Astrocyte (in vitro differentiated cells and primary cell): ENCODE data around the gene CTNNA3. TPM values are rescaled to one million over a fixed set of nuclear protein-coding genes. Genes with fewer than 3 reads are reported as not detected.

Experiments
- DNase-seq: peaks from one replicate; pipeline ENCODE4 v3.0.0-alpha.2; 2010; ENCODE audit warnings: low read depth
- FAIRE-seq: peaks from 2 replicates; lab custom pipeline; 2011; peaks lifted over from hg19 to GRCh38; lab: Jason Lieb, UNC
- H2AFZ ChIP-seq: 2 replicates; pipeline ENCODE4 v1.6.0; 2012; ENCODE audit warnings: low read depth, low read length, inconsistent platforms
- H3K27ac ChIP-seq: 2 replicates; pipeline ENCODE4 v1.5.1; 2011; ENCODE audit warnings: low read depth, low read length, inconsistent platforms
- H3K27me3 ChIP-seq: 2 replicates; pipeline ENCODE4 v1.6.0; 2011; ENCODE audit warnings: low read length, inconsistent platforms; ENCODE audit not compliant: insufficient read depth
- H3K36me3 ChIP-seq: 2 replicates; pipeline ENCODE4 v1.5.1; 2011; ENCODE audit warnings: low read length, inconsistent platforms; ENCODE audit not compliant: insufficient read depth
- H3K4me1 ChIP-seq: 2 replicates; pipeline ENCODE4 v1.5.1; 2011; ENCODE audit warnings: low read length, inconsistent platforms; ENCODE audit not compliant: insufficient read depth
- H3K4me2 ChIP-seq: 2 replicates; pipeline ENCODE4 v1.6.0; 2012; ENCODE audit warnings: low read length, inconsistent platforms
- H3K4me3 ChIP-seq: 2 replicates; pipeline ENCODE4 v1.5.1; 2011; ENCODE audit warnings: low read depth, mild to moderate bottlenecking, low read length, inconsistent platforms; ENCODE audit not compliant: insufficient read depth
- H3K79me2 ChIP-seq: 2 replicates; pipeline ENCODE4 v1.6.0; 2012; ENCODE audit warnings: mild to moderate bottlenecking, low read length, inconsistent platforms; ENCODE audit not compliant: insufficient read depth
- H3K9ac ChIP-seq: 2 replicates; pipeline ENCODE4 v1.6.0; 2012; ENCODE audit warnings: mild to moderate bottlenecking, low read length, inconsistent platforms
- H3K9me3 ChIP-seq: 2 replicates; pipeline ENCODE4 v1.5.1; 2012; ENCODE audit warnings: low read depth, mild to moderate bottlenecking, low read length, inconsistent platforms; ENCODE audit not compliant: insufficient read depth
- H4K20me1 ChIP-seq: 2 replicates; pipeline ENCODE4 v1.6.0; 2012; ENCODE audit warnings: low read length, inconsistent platforms; ENCODE audit not compliant: insufficient read depth
- H3K27ac Mint-ChIP-seq: one replicate; pipeline ENCODE4 v1.8.0; 2021; ENCODE audit warnings: mild to moderate bottlenecking, mixed read lengths; ENCODE audit not compliant: unreplicated experiment
- H3K27me3 Mint-ChIP-seq: one replicate; pipeline ENCODE4 v1.8.0; 2021; ENCODE audit warnings: low read depth, mixed read lengths; ENCODE audit not compliant: unreplicated experiment
- H3K36me3 Mint-ChIP-seq: one replicate; pipeline ENCODE4 v1.8.0; 2021; ENCODE audit warnings: low read depth, mixed read lengths; ENCODE audit not compliant: unreplicated experiment
- H3K4me1 Mint-ChIP-seq: one replicate; pipeline ENCODE4 v1.8.0; 2021; ENCODE audit warnings: low read depth, mixed read lengths; ENCODE audit not compliant: unreplicated experiment
- H3K4me3 Mint-ChIP-seq: one replicate; pipeline ENCODE4 v1.8.0; 2021; ENCODE audit warnings: mild to moderate bottlenecking, moderate library complexity, mixed read lengths; ENCODE audit not compliant: unreplicated experiment
- H3K9me3 Mint-ChIP-seq: one replicate; pipeline ENCODE4 v1.8.0; 2021; ENCODE audit warnings: mild to moderate bottlenecking, mixed read lengths; ENCODE audit not compliant: unreplicated experiment
- EZH2 ChIP-seq: IDR thresholded peaks from 2 replicates; pipeline ENCODE4 v1.6.1; 2012; ENCODE audit warnings: mild to moderate bottlenecking, low read length, inconsistent platforms; ENCODE audit not compliant: insufficient read depth
- total RNA-seq: library from RNA; stranded (reverse); gene quantifications from 2 replicates; pipeline ENCODE4 v1.2.1, GENCODE V29; 2021
- TF ChIP-seq, protein P1 (sequence below): IDR thresholded peaks from 2 replicates; pipeline ENCODE4 v1.5.1; 2011; ENCODE audit warnings: low read depth, mild to moderate bottlenecking, inconsistent platforms, low read length, moderate library complexity; ENCODE audit not compliant: insufficient read depth

Gene CTNNA3
- total RNA-seq, 1 donor from 2014 or later = 0.73 TPM

DNA sequence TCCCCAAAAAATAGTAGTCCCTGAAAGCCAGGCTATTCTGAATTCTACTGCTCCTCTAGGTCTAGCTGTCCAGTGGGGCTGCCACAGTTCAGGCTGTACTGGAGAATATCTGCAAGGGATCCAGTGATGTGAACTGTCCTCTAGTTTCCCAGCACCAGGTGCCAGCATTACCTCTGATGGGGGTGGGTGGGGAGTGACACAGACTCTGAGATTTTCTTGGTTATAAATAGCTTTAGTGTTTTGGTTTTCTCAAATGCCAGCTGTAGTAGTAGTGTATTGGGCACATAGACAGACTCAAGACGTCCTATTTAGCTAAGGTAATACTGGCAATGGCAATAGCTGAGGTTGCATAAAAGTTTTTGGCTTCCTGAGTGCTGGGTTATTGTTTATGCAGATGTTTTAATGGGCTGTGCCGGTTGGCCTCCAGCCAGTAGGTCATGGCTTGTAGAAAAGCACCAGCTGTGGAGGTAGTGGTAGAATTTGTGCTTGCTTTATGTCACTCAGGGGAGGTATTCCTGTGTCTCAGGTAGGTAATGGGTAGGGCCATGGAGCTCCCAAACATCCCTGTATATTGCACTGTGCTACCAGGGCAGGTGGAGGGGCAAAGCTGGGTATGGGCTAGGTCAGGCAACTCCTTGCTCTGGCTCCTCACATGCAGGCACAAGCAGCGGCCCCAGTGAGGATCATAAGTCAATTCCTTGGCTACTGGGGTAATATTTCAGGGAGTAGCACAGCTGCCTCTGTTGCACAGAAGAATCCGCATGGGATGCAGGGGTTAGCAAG lies 1108.9 kb downstream of the CTNNA3 start:
- no peak overlapping the region for H3K4me3 Mint-ChIP-seq
- FAIRE-seq = no peak

DNA sequence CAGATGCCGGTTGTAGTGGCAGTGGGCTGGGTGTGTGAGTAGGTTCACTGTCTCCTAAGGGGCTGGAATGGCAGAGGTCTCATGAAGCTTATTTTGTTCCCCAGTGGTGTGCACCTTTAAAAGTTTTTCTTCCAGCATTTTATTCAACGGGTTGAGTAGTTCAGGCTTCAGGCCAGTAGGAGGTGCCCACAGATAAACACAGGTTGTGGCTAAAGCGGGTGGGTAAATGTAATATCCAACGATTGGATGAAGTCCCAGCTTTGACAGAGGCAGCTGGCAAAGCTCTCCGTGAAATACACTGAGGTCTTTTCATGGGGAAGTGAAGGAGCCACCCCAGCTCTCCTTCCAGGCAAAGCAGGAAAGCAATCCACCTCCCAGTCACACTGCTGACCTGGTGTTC lies 1109.9 kb downstream of the CTNNA3 start:
- no peak overlapping the region for H3K27ac ChIP-seq
- peaks cover 3% of the 10 kb centered on the region for H3K9me3 ChIP-seq
- H3K27ac Mint-ChIP-seq = no peak overlapping the region
- DNase-seq = peak; percentile 0
- H3K27me3 ChIP-seq = no peaks in the 10 kb centered on the region
- H3K79me2 ChIP-seq = no peaks in the 10 kb centered on the region
- no peaks in the 10 kb centered on the region for H3K4me1 ChIP-seq
- H3K36me3 Mint-ChIP-seq = no peaks in the 10 kb centered on the region
- H3K4me3 Mint-ChIP-seq = no peak overlapping the region
- H3K9ac ChIP-seq = no peak overlapping the region
- TF ChIP-seq, protein P1, sequence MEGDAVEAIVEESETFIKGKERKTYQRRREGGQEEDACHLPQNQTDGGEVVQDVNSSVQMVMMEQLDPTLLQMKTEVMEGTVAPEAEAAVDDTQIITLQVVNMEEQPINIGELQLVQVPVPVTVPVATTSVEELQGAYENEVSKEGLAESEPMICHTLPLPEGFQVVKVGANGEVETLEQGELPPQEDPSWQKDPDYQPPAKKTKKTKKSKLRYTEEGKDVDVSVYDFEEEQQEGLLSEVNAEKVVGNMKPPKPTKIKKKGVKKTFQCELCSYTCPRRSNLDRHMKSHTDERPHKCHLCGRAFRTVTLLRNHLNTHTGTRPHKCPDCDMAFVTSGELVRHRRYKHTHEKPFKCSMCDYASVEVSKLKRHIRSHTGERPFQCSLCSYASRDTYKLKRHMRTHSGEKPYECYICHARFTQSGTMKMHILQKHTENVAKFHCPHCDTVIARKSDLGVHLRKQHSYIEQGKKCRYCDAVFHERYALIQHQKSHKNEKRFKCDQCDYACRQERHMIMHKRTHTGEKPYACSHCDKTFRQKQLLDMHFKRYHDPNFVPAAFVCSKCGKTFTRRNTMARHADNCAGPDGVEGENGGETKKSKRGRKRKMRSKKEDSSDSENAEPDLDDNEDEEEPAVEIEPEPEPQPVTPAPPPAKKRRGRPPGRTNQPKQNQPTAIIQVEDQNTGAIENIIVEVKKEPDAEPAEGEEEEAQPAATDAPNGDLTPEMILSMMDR = no peak
- no peak for TF ChIP-seq EZH2
- no peaks in the 10 kb centered on the region for H4K20me1 ChIP-seq
- H3K9me3 Mint-ChIP-seq = no peaks in the 10 kb centered on the region
- H3K4me1 Mint-ChIP-seq = no peaks in the 10 kb centered on the region
- H2AFZ ChIP-seq = no peak overlapping the region
- H3K36me3 ChIP-seq = no peaks in the 10 kb centered on the region
- H3K4me2 ChIP-seq = no peak overlapping the region
- no peaks in the 10 kb centered on the region for H3K27me3 Mint-ChIP-seq
- H3K4me3 ChIP-seq = no peak overlapping the region
- FAIRE-seq = no peak

More for the DNA sequence above, 1108.9 kb downstream of the CTNNA3 start:
- Histone ChIP-seq H3K79me2 (no peaks in the 10 kb centered on the region), H3K36me3 (no peaks in the 10 kb centered on the region), H3K9ac (no peak overlapping the region), H3K4me2 (no peak overlapping the region), H3K27me3 (no peaks in the 10 kb centered on the region), H3K4me3 (no peak overlapping the region), H3K9me3 (peaks cover 3% of the 10 kb centered on the region), H2AFZ (no peak overlapping the region), H3K4me1 (no peaks in the 10 kb centered on the region), H4K20me1 (no peaks in the 10 kb centered on the region), H3K27ac (no peak overlapping the region)
- TF ChIP-seq EZH2 = no peak
- TF ChIP-seq, protein P1 = no peak
- Mint-ChIP-seq H3K36me3 (no peaks in the 10 kb centered on the region), H3K27me3 (no peaks in the 10 kb centered on the region), H3K9me3 (no peaks in the 10 kb centered on the region), H3K27ac (no peak overlapping the region), H3K4me1 (peaks cover 2% of the 10 kb centered on the region)
- no peak for DNase-seq

DNA sequence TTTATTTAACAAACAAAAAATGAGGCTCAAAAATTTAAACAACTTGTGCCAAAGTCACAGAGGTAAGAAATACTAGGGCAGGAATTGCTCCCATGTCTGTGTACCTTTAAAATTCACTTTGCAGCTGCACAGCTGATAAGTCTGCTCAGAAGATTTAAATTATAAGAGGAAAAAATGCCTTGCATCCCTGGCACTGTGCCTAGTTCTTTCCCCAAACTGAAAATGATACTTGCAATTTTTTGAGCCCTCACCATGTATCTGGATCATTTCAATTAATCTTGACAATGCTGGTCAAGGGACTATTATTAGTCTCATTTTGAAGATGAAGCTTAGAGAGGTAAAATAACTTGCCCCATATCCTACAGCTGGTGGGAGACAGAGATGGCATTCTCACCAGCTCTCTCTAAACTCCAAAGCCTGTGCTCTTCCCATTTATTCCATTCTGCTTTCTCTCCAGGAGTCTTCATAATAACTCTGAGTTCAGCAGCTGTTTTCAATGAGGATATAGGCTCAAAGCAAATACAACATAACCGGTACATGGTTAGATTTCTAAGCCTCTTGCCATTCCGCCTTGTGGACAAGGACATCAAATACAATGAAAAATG lies 1120.6 kb downstream of the CTNNA3 start:
- H3K27me3 ChIP-seq = no peaks in the 10 kb centered on the region
- H3K4me3 Mint-ChIP-seq = no peak overlapping the region
- H3K9me3 ChIP-seq = no peaks in the 10 kb centered on the region
- H3K4me1 Mint-ChIP-seq = no peaks in the 10 kb centered on the region
- DNase-seq = no peak
- TF ChIP-seq EZH2 = no peak
- TF ChIP-seq, protein P1 = no peak
- H3K27ac Mint-ChIP-seq = no peak overlapping the region
- FAIRE-seq = no peak
- no peak overlapping the region for H3K27ac ChIP-seq
- no peaks in the 10 kb centered on the region for H3K79me2 ChIP-seq
- no peak overlapping the region for H2AFZ ChIP-seq
- H3K9me3 Mint-ChIP-seq = peaks cover 5% of the 10 kb centered on the region
- no peak overlapping the region for H3K4me3 ChIP-seq
- H3K9ac ChIP-seq = no peak overlapping the region
- no peaks in the 10 kb centered on the region for H3K4me1 ChIP-seq
- H3K27me3 Mint-ChIP-seq = no peaks in the 10 kb centered on the region
- H3K36me3 ChIP-seq = no peaks in the 10 kb centered on the region
- no peak overlapping the region for H3K4me2 ChIP-seq
- no peaks in the 10 kb centered on the region for H3K36me3 Mint-ChIP-seq
- H4K20me1 ChIP-seq = no peaks in the 10 kb centered on the region
